BLaER1 treated with 17β-estradiol and CSF1 and Interleukin-3, amounts not matched to agents 10 nM and 100 nM (cell line): Measurements from ENCODE around the gene CENPC.

Experiments
- H3K27ac ChIP-seq, 11 experiments: shearing (Covaris generic); formaldehyde crosslinking; 2 replicates each; pipeline ENCODE4 v1.8.1; 2022
- H3K27me3 ChIP-seq, 11 experiments: shearing (Covaris generic); formaldehyde crosslinking; 2 replicates each; pipeline ENCODE4 v1.8.1; 2022
- H3K36me3 ChIP-seq, 11 experiments: shearing (Covaris generic); formaldehyde crosslinking; 2 replicates each; pipeline ENCODE4 v1.8.1; 2022
- H3K4me1 ChIP-seq, 10 experiments: shearing (Covaris generic); formaldehyde crosslinking; 2 replicates each; pipeline ENCODE4 v1.8.1; 2022
- H3K4me2 ChIP-seq, 11 experiments: shearing (Covaris generic); formaldehyde crosslinking; 2 replicates each; pipeline ENCODE4 v1.8.1; 2022
- H3K4me3 ChIP-seq, 10 experiments: shearing (Covaris generic); formaldehyde crosslinking; 2 replicates each; pipeline ENCODE4 v1.8.1; 2022
- H3K9ac ChIP-seq, 11 experiments: shearing (Covaris generic); formaldehyde crosslinking; 2 replicates each; pipeline ENCODE4 v1.8.1; 2022
- H3K9me3 ChIP-seq, 11 experiments: shearing (Covaris generic); formaldehyde crosslinking; replicated peaks in 1 of 11; 2 replicates each; pipeline ENCODE4 v1.8.1; 2022
- H4K20me1 ChIP-seq, 11 experiments: shearing (Covaris generic); formaldehyde crosslinking; 2 replicates each; pipeline ENCODE4 v1.8.1; 2022
- Cebpa-rat ChIP-seq, 11 experiments: shearing (Covaris generic); IDR thresholded peaks; 2 replicates each; pipeline ENCODE4 v1.8.1; 2022

The CENPC gene, protein sequence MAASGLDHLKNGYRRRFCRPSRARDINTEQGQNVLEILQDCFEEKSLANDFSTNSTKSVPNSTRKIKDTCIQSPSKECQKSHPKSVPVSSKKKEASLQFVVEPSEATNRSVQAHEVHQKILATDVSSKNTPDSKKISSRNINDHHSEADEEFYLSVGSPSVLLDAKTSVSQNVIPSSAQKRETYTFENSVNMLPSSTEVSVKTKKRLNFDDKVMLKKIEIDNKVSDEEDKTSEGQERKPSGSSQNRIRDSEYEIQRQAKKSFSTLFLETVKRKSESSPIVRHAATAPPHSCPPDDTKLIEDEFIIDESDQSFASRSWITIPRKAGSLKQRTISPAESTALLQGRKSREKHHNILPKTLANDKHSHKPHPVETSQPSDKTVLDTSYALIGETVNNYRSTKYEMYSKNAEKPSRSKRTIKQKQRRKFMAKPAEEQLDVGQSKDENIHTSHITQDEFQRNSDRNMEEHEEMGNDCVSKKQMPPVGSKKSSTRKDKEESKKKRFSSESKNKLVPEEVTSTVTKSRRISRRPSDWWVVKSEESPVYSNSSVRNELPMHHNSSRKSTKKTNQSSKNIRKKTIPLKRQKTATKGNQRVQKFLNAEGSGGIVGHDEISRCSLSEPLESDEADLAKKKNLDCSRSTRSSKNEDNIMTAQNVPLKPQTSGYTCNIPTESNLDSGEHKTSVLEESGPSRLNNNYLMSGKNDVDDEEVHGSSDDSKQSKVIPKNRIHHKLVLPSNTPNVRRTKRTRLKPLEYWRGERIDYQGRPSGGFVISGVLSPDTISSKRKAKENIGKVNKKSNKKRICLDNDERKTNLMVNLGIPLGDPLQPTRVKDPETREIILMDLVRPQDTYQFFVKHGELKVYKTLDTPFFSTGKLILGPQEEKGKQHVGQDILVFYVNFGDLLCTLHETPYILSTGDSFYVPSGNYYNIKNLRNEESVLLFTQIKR

DNA sequence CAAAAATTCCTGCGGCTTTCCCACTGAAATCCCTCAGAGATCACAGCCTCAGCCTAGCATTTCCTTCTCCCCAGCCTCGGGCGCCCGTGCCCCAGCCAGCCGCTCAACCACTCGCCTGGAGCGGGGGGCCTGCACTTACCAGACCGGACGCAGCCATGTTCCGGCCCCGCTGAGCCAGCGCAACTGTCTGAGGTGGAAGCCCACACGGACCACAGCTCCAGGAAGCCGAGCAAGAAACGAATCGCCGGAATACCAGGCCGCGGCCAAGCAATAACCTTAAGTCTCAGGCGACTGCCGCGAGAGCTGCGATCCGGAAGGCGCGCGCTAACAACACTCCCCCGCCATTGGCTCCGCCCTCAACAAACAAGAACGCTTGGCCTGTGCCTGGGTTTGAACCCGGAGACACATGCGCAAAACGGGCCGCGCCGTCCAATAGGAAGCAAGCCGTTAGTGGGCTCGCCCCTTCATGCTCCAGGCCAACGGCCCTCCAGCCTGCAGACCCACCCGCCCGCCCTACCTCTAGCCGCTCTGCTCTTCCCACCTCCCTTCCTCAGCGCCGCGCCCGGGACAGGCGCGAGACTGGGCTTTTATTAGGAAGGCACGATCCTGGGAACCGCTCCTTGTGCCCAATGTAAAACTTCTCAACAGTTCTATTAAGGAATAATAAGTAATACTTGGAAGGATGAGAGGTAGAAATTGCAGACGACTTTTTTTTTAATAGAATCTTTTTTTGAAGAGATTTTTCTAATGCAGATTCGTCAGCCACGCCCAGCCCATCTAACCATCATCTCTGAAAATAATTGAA is at the start of gene CENPC:
CENPC (minus strand) TSS at position 305 of the 805 bp plus-strand sequence; CDS start at position 157, 148 bp downstream.
- TF ChIP-seq Cebpa-rat (IDR thresholded peaks at IDR 0.05): no peak
- Histone ChIP-seq H3K4me1 (peaks cover 19 to 48% (median 28%) of the 10 kb centered on the region in 10 experiments), H3K4me3 (peak within 1 kb of the TSS; percentile 79 to 94 (median 86)), H3K9me3 (no peaks in the 10 kb centered on the region), H3K36me3 (peaks cover 23 to 36% (median 31%) of the 10 kb centered on the region in 11 experiments), H3K27me3 (no peaks in the 10 kb centered on the region), H3K4me2 (peak within 1 kb of the TSS; percentile 76 to 87 (median 83)), H4K20me1 (peaks cover 0 to 19% (median 10%) of the 10 kb centered on the region in 11 experiments; a peak in 9 of 22 replicates), H3K27ac (peak within 1 kb of the TSS; percentile 93 to 99 (median 97)), H3K9ac (peak within 1 kb of the TSS; percentile 94 to 99 (median 97))

DNA sequence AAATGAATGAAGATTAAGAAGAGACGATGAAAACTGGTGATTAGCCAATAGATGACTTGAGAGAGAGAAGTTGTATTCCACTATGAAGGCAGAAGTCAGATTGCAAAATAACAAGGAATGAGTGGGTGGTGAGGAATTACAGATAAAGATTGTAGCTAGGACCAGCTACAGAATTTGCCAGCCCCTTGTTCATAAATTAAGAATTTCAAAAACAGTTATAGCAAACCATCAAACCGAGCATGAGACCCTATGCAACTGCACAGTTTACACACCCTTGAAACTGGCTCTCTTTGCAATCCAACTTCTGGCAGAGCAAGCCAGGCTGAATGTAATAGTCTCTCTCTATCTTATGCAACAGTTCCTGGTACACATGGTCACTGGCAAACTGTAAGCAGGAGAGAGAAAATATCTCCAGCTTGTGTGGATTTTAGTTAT is 48.5 kb upstream of the CENPC start:
- no peaks in the 10 kb centered on the region for H3K27me3 ChIP-seq
- no peak overlapping the region for H3K27ac ChIP-seq
- TF ChIP-seq Cebpa-rat (IDR thresholded peaks at IDR 0.05): no peak
- H3K9ac ChIP-seq: no peak overlapping the region; a peak in 1 of 22 replicates
- peaks cover 0 to 19% (median 0%) of the 10 kb centered on the region in 10 experiments; a peak in 5 of 20 replicates for H3K4me1 ChIP-seq
- H3K9me3 ChIP-seq: peaks cover 0 to 9% (median 0%) of the 10 kb centered on the region in 11 experiments; a peak in 2 of 22 replicates
- no peak overlapping the region for H3K4me3 ChIP-seq
- peak overlapping the region in 3 of 11 experiments; percentile 36 to 70 (median 64); a peak in 5 of 22 replicates for H3K4me2 ChIP-seq
- no peaks in the 10 kb centered on the region for H4K20me1 ChIP-seq
- H3K36me3 ChIP-seq: no peaks in the 10 kb centered on the region

DNA sequence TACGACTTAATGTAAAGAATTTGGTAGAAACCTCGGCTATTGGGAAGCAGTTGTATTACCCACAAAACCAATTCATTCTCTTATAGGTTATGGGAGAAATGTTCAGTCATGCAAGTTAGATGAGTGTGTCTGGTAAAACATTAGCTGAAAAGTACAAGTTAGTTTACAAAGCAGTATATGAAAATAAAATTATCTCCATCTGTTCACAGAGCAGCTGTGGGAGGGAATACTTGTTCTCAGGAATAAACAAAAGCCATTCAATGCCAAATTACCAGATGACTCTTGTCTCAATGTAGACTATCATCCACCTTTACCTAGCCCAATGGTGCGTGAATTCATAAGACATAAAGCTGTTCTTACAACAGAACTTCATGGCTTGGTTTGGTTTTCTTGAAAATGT is 41.9 kb upstream of the CENPC start:
- H4K20me1 ChIP-seq: no peaks in the 10 kb centered on the region
- no peak overlapping the region for H3K27ac ChIP-seq
- no peak overlapping the region for H3K4me2 ChIP-seq
- H3K9ac ChIP-seq: no peak overlapping the region
- no peak overlapping the region for H3K4me3 ChIP-seq
- no peaks in the 10 kb centered on the region for H3K9me3 ChIP-seq
- peaks cover 3 to 6% (median 4%) of the 10 kb centered on the region in 10 experiments for H3K4me1 ChIP-seq
- no peaks in the 10 kb centered on the region for H3K27me3 ChIP-seq
- H3K36me3 ChIP-seq: no peaks in the 10 kb centered on the region
- TF ChIP-seq Cebpa-rat (IDR thresholded peaks at IDR 0.05): no peak

DNA sequence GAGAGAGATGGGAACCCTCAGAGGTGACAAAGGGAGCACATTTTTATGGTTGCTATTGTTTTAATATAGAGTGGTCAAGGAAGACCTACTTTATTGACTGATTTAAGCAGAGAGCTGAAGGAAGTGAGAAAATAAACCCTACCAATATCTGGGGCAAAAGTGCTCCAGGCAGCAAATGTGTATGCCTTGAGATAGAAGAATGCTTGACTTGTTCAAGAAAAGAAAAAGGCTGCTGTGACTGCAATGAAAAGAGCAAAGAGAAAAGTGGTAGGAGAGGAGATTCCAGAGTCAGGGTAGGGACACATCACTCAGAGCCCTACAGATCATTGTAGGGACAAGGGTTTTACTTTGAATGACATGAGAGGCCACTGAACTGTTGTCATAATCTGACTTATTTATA is 39.2 kb upstream of the CENPC start:
- Histone ChIP-seq H3K27ac (no peak overlapping the region), H3K4me1 (peaks cover 18 to 23% (median 20%) of the 10 kb centered on the region in 10 experiments), H3K4me3 (no peak overlapping the region), H3K9me3 (0 out of 22 replicates have a peak, but pooled peaks cover 0 to 5% (median 0%) of the 10 kb centered on the region in 11 experiments), H3K9ac (no peak overlapping the region), H3K27me3 (no peaks in the 10 kb centered on the region), H3K36me3 (no peaks in the 10 kb centered on the region), H3K4me2 (no peak overlapping the region), H4K20me1 (no peaks in the 10 kb centered on the region)
- no peak for TF ChIP-seq Cebpa-rat (IDR thresholded peaks at IDR 0.05)

DNA sequence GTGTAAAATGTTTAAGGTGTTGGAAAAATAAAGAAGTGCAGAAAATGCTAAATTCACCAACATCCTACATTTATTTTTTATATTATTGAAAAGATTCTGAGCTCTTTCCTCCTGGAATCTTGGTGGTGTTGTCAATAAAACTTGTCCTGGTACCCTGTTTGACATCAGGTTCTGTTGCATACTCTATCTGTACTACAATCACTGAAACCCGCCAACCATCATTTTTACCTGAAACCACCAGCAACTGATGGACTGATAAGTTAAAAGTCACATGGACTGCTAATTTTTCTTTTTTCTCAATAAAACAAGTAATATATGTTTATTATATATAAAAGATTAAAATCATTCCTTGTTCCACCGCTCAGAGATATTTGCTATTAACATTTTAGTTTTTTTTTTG is 36.6 kb upstream of the CENPC start:
- Histone ChIP-seq H3K9ac (no peak overlapping the region), H3K4me3 (no peak overlapping the region; a peak in 1 of 20 replicates), H4K20me1 (no peaks in the 10 kb centered on the region), H3K4me2 (peak overlapping the region; percentile 64 to 81 (median 72)), H3K27ac (peak overlapping the region in 1 of 11 experiments; percentile 33; a peak in 2 of 22 replicates), H3K27me3 (no peaks in the 10 kb centered on the region), H3K36me3 (no peaks in the 10 kb centered on the region), H3K9me3 (0 out of 22 replicates have a peak, but pooled peaks cover 0 to 6% (median 0%) of the 10 kb centered on the region in 11 experiments), H3K4me1 (peaks cover 18 to 33% (median 22%) of the 10 kb centered on the region in 10 experiments)
- no peak for TF ChIP-seq Cebpa-rat (IDR thresholded peaks at IDR 0.05)

DNA sequence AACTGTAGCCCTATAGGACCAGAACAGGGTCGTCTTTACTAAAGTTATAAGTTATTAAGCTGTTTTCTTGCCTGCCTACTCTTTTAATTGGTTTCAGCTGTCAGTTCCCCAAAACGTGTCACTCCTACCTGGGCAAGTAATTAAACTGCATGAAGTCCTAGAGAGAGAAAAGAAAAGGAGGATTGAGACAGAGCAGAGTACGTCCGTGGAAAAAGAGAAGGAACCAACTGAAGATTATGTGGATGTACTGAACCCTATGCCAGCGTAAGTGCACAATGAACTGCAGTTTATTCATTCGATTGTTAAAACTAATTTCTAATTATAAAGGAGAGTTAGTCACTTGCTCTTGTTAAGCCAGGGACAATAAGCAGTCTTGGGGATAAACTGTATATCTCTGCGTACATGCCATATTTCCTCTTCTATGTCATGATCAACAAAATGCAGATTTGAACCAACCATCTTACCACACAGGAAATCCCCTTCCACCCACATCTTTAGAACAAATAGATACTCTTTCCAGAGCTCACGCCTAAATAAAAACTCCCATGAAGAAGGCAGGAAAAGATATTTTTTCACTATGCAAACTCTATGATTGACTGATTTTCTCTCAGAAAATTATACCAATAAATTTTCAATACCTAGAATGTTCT is 36.0 kb upstream of the CENPC start:
- Histone ChIP-seq H4K20me1 (no peaks in the 10 kb centered on the region), H3K9me3 (0 out of 22 replicates have a peak, but pooled peaks cover 0 to 6% (median 0%) of the 10 kb centered on the region in 11 experiments), H3K4me1 (peaks cover 18 to 39% (median 25%) of the 10 kb centered on the region in 10 experiments), H3K27me3 (no peaks in the 10 kb centered on the region), H3K36me3 (no peaks in the 10 kb centered on the region), H3K4me3 (peak overlapping the region in 3 of 10 experiments; percentile 3 to 27 (median 16); a peak in 5 of 20 replicates), H3K4me2 (peak overlapping the region; percentile 64 to 81 (median 72)), H3K27ac (peak overlapping the region in 5 of 11 experiments; percentile 13 to 35 (median 25); a peak in 7 of 22 replicates), H3K9ac (peak overlapping the region in 1 of 11 experiments; percentile 40; a peak in 1 of 22 replicates)
- TF ChIP-seq Cebpa-rat (IDR thresholded peaks at IDR 0.05): no peak

DNA sequence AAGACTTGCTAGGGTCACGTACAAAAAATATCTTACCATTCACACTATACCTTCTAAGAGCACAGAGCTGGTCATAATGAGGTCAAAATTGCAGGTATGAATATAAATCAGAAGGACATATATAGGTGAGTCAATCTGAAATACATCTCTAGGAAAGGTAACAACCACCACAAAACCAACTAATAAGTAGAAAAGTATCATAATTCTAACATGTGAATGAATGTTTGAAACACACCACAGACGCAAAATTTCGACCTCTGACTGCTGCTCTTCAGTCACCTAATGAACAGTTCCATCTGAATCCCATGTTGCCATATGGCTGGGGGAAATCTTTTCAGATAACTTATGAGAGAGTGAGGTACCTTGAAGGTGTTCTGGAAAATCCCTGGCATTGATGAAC is 35.3 kb upstream of the CENPC start:
- H3K36me3 ChIP-seq: no peaks in the 10 kb centered on the region
- peak overlapping the region in 2 of 11 experiments; percentile 33 to 35; a peak in 1 of 22 replicates for H3K27ac ChIP-seq
- peaks cover 21 to 47% (median 31%) of the 10 kb centered on the region in 10 experiments for H3K4me1 ChIP-seq
- H3K27me3 ChIP-seq: no peaks in the 10 kb centered on the region
- no peak overlapping the region for H3K9ac ChIP-seq
- H4K20me1 ChIP-seq: no peaks in the 10 kb centered on the region
- no peak overlapping the region for H3K4me3 ChIP-seq
- 0 out of 22 replicates have a peak, but pooled peaks cover 0 to 6% (median 0%) of the 10 kb centered on the region in 11 experiments for H3K9me3 ChIP-seq
- H3K4me2 ChIP-seq: peak overlapping the region; percentile 64 to 81 (median 72)
- no peak for TF ChIP-seq Cebpa-rat (IDR thresholded peaks at IDR 0.05)
